Right forelimb (tissue), 1 donor: Measurements from ENCODE around the gene DPYD.

ENCODE experiments used
- DNase-seq: peaks from one replicate; pipeline ENCODE4 v3.0.0-alpha.2; 2018

The DPYD gene

DNA sequence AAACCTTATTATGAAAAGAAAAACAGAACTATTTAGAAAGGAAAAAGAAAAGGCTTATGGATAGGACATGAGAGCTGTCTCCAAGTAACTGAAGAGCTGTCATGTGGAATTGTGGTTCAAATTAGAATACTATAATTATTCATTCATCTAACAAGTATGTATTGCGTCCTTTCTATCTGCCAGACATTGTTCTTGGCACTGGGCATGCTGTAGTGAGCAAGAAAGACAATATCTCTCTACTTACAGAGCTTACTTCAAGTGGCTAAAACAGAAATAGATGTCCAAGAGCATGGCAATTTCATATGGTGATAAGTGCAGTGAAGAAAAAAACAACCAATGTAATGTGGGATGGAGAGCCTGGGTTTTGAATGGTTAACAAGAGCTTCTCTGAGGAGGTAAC, 413.0 kb downstream of the DPYD start:
- no peak for DNase-seq

DNA sequence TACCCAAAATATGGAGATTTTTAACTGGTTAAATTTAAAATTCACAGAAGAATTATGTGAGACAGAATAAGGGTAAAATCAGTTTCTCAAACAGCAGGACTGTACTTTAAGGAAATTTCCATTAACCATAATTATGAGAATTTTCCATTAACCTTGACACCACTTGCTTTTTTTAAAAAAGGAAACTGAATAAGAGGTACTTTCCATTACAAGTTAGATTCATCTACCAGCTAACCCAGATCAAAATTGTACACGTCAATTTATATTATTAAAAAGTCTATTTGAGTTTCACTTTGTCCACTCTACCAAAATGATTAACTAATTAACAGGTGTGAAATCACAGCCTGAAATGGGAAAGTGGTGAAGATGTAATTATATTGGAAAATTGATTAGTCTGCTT, 414.5 kb downstream of the DPYD start:
- DNase-seq = no peak

- DNase-seq = no peak
Observed at GRCh38 chr1:97505816-97506215, 415.0 kb downstream of the DPYD start.

- DNase-seq = no peak
Observed at GRCh38 chr1:97505289-97505688, 415.5 kb downstream of the DPYD start.

DNA sequence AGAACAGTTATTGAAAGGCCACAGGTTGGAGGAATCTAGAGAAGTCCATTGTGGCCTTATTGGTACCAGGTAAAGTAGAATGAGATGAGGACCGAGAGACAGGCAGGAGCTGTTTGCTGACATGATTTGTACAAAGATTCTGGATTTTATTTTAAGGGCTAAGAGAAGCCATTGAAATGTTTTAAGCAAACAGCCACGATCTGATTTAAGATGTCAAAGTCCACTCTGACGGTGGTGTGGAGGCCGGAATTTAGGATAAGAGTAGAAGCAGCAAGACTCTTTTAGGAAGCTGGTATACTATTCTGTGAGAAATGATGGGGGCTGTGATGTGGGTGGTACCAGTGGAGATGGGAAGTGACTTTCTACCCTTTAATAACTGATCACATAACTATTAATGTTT, 418.5 kb downstream of the DPYD start:
- no peak for DNase-seq

DNA sequence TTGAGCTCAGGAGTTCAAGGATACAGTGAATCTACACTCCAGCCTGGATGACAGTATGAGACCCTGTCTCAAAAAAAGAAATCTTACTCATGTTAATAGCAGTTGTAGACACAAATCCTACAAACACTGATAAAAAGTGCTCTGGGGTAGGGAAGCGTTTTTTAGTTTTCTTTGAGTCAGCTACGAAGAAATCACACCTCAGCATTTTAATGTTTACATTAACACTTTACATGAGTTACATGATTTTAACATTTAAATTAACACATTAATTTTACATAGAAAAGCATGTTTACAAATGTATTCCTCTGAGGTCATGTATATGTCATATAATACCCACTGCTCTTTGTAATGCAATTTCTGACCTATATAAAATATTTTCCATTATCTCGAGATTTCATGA, 419.2 kb downstream of the DPYD start:
- no peak for DNase-seq

DNA sequence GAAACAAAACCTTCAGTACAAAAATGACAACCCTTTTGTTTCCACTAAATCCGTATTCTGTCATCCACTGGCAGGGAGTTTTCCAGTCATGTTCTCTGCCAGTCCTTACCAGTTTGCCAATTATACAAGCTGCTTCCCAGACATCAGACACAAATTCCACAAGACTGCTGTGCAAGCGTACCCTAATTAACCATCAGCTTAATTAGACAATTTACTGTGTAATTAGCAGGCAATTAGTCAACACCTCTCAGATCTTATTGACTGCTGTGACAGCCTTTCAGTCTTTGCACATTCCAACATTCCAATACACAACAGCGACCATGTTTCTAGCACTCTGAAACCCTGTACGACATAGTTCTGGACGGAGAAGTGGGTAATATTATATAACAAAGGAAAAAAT, 420.1 kb downstream of the DPYD start:
- DNase-seq = no peak

- no peak for DNase-seq
Observed at GRCh38 chr1:97499667-97500066, 421.2 kb downstream of the DPYD start.

- no peak for DNase-seq
Observed at GRCh38 chr1:97489834-97490233, 431.0 kb downstream of the DPYD start.

- no peak for DNase-seq
Observed at GRCh38 chr1:97488530-97488929, 432.3 kb downstream of the DPYD start.

- no peak for DNase-seq
Observed at GRCh38 chr1:97482022-97482421, 438.8 kb downstream of the DPYD start.

DNA sequence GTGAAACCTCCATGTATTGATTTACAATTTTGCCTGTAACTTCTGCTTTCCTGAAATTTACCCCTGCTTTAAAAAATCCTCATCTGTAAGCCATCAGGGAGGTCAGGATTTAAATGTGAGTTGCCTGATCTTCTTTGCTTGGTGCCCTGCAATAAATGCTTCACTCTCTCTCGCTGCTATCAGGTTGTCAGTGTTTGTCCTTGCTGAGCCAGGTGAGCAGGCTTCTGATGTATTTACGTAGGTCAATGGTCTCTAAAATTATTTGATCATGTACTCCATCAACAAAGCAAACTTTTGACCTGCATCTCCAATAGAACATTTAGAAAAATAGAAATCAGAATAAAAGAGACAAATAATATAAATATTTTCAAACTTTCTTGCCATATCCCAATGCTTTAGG, 453.4 kb downstream of the DPYD start:
- DNase-seq = no peak

DNA sequence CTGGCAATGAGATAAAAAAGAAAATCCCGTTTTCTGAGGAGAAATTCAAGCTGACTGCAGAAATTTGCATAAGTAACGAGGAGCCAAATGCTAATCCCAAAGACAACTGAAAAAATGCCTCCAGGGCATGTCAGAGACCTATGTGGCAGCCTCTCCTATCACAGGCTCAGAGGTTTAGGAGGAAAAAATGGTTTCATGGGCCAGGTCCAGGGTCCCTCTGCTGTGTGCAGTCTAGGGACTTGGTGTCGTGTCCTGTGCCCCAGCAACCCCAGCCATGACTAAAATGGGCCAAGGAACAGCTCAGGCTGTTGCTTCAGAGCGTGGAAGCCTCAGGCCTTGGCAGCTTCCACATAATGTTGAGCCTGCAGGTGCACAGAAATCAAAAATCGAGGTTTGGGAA, 456.5 kb downstream of the DPYD start:
- no peak for DNase-seq

GRCh38 chr1:97461782-97462181, 459.1 kb downstream of the DPYD start:
- no peak for DNase-seq

DNA sequence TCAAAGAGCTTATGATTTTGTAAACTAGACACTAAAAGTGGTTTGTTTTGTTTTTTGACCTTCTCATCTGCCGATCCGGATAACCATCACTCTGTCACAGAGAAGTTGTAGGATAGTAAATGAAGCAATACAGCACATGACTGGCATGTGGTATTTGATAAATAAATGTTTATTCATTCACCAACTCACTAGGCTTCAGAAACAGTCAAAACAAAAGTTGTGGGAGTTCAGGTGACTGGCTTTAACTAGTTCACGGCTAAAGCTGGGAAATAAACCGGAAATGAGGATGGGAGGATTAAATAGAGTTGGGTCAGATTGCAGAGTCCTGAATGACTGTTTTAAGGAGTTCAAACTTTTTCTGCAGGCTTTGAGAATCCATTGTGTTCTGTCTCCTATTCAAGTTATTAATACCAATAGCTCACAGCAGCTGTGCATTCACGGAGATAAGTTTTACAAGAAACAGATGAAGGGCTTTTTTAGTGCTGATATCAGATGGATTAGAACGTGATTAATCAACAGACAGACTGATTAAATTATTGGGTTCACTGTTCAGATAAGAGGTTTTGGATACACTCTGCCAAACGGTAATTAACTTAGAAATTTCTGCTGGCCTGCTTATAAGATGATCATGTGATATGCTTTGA, 463.3 kb downstream of the DPYD start:
- DNase-seq = no peak

DNA sequence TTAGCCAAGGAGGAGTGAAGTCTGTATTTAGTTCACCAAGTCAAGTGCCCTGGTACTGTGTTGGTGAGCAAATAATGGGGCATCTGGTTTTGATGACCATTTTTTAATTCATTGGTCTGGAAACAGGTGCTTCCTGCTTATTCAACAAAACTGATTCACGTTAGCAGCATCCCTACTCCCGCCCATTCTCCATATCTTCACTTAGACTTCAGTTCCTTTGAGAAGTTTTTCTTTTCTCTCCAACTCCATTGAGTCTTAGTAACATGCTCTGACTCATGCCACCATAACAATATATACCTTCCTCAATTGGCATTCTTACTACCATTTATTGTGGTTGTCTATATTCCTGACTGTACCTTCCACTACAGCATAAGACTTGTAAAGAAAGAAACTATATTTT, 468.9 kb downstream of the DPYD start:
- DNase-seq = no peak

- DNase-seq = no peak
Observed at GRCh38 chr1:97451046-97451826, 469.6 kb downstream of the DPYD start.

GRCh38 chr1:97441966-97442365, 478.9 kb downstream of the DPYD start:
- DNase-seq = no peak

GRCh38 chr1:97433824-97434177, 487.0 kb downstream of the DPYD start:
- DNase-seq = no peak

DNA sequence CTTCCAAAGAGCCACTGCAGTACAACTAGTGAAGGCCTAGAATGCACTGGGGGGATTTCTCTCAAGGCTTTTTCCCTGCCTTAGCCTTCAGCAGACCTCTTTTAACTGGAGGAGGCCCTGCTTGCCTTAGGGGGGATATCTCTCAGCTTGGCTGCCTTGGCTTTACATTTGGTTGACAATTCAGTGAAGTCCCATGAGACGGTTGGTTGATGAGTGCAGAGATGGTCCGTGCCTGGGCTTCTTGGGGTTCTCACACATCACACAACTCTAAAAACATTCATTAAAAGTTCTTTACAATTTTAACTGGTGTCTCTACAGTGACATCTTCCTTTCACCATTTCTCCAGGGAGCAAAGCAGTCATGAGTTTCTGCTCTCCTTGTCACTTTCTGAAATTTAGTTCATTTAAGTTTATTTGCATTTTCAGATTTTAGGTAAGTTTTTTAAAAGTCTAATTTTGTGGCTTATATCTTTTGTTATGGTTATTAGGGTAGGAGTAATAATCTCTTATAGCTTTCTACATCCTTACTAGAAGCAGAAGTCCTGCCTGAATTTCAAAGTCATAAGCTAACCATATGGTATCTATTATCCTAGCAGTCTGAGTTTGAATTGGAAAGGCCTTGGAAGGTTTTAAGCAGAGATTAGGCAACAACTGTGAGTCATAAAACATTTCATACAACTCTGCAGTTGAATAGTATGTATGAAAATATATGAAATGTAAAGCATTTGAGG, 487.6 kb downstream of the DPYD start:
- DNase-seq = no peak

DNA sequence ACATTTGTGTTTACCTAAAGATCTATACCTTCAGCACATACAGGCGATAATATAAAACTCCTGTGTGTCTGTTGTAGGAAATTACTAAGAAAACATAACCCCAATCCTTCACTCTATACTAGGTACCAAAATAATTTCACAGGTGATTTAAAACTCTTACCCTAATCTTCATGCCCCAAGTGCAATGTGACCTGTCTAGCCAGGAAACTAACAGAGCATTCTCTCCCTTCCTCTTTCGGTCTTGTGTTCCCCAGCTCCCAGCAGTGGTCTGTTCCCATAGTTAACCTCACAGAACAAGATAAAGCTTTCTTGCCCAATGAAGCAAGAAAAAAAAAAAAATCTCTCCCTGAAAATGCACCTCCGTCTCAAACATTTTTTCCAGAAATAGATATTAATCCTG, 493.5 kb downstream of the DPYD start:
- no peak for DNase-seq

GRCh38 chr1:97424209-97424608, 496.6 kb downstream of the DPYD start:
- DNase-seq = no peak

GRCh38 chr1:97423403-97423802, 497.4 kb downstream of the DPYD start:
- DNase-seq = no peak

GRCh38 chr1:97417661-97418060, 503.2 kb downstream of the DPYD start:
- DNase-seq = no peak
